Trophoblast cell (in vitro differentiated cells and primary cell): ENCODE measurements around the gene WWTR1.

Experiments used
- DNase-seq, 2 donors: peaks; one replicate each; pipeline ENCODE4 v3.0.0-alpha.2; 2016
- H2AFZ ChIP-seq: 2 replicates; pipeline ENCODE4 v1.6.1; 2013; ENCODE audit warnings: low read length, moderate library complexity, mild to moderate bottlenecking; ENCODE audit not compliant: insufficient read depth, poor library complexity
- H2AK5ac ChIP-seq: 2 replicates; pipeline ENCODE4 v1.6.1; 2013; ENCODE audit warnings: mild to moderate bottlenecking, low read length
- H2BK120ac ChIP-seq: 2 replicates; pipeline ENCODE4 v1.6.1; 2013; ENCODE audit warnings: low read length, mild to moderate bottlenecking, moderate library complexity; ENCODE audit not compliant: insufficient read depth, poor library complexity
- H2BK12ac ChIP-seq: 2 replicates; pipeline ENCODE4 v1.6.1; 2013; ENCODE audit warnings: mild to moderate bottlenecking, low read length, moderate library complexity
- H2BK5ac ChIP-seq: 2 replicates; pipeline ENCODE4 v1.6.1; 2013; ENCODE audit warnings: low read length, low read depth, moderate library complexity, mild to moderate bottlenecking; ENCODE audit not compliant: poor library complexity
- H3K14ac ChIP-seq: 2 replicates; pipeline ENCODE4 v1.6.1; 2013; ENCODE audit warnings: mild to moderate bottlenecking, low read length
- H3K18ac ChIP-seq: 2 replicates; pipeline ENCODE4 v1.6.1; 2013; ENCODE audit warnings: mild to moderate bottlenecking, low read length
- H3K23ac ChIP-seq: 2 replicates; pipeline ENCODE4 v1.6.1; 2013; ENCODE audit warnings: low read length
- H3K27ac ChIP-seq: 2 replicates; pipeline ENCODE4 v1.5.1; 2013; ENCODE audit warnings: low read depth, mild to moderate bottlenecking, inconsistent platforms, low read length, moderate library complexity
- H3K27me3 ChIP-seq: 2 replicates; pipeline ENCODE4 v1.6.1; 2013; ENCODE audit warnings: inconsistent platforms, mild to moderate bottlenecking, low read length, moderate library complexity; ENCODE audit not compliant: insufficient read depth
- H3K36me3 ChIP-seq, 2 experiments: 1 replicate in 1 of 2; 2 replicates in 1 of 2; pipeline ENCODE4 v1.6.1; 2013; ENCODE audit warnings: low read length in 2 of 2, mild to moderate bottlenecking in 2 of 2, moderate library complexity in 1 of 2; ENCODE audit not compliant: insufficient read depth in 2 of 2, control insufficient read depth in 1 of 2
- H3K4ac ChIP-seq: 2 replicates; pipeline ENCODE4 v1.6.1; 2013; ENCODE audit warnings: low read depth, mild to moderate bottlenecking, low read length, moderate library complexity
- H3K4me1 ChIP-seq, 2 experiments: 1 replicate in 1 of 2; 2 replicates in 1 of 2; pipeline ENCODE4 v1.6.1; 2013; ENCODE audit warnings: low read length in 2 of 2, mild to moderate bottlenecking in 2 of 2, moderate library complexity in 1 of 2; ENCODE audit not compliant: insufficient read depth in 2 of 2, control insufficient read depth in 1 of 2
- H3K4me2 ChIP-seq: 2 replicates; pipeline ENCODE4 v1.6.1; 2013; ENCODE audit warnings: inconsistent platforms, mild to moderate bottlenecking, low read length, moderate library complexity
- H3K4me3 ChIP-seq: 2 replicates; pipeline ENCODE4 v1.5.1; 2013; ENCODE audit warnings: mild to moderate bottlenecking, low read depth, low read length, inconsistent platforms
- H3K79me1 ChIP-seq: one replicate; pipeline ENCODE4 v1.6.1; 2013; ENCODE audit warnings: low read length
- H3K79me2 ChIP-seq: 2 replicates; pipeline ENCODE4 v1.6.1; 2013; ENCODE audit warnings: low read length, mild to moderate bottlenecking; ENCODE audit not compliant: control insufficient read depth, insufficient read depth, poor library complexity
- H3K9ac ChIP-seq: 2 replicates; pipeline ENCODE4 v1.6.1; 2013; ENCODE audit warnings: mild to moderate bottlenecking, low read length
- H3K9me3 ChIP-seq: 2 replicates; pipeline ENCODE4 v1.6.1; 2013; ENCODE audit warnings: low read depth, mild to moderate bottlenecking, control low read depth, inconsistent platforms, low read length; ENCODE audit not compliant: insufficient read depth
- H4K12ac ChIP-seq: 2 replicates; pipeline ENCODE4 v1.6.1; 2013; ENCODE audit warnings: low read depth, mild to moderate bottlenecking, low read length, moderate library complexity
- H4K8ac ChIP-seq: 2 replicates; pipeline ENCODE4 v1.6.1; 2013; ENCODE audit warnings: low read depth, mild to moderate bottlenecking, low read length, moderate library complexity
- H4K91ac ChIP-seq: one replicate; pipeline ENCODE4 v1.6.1; 2013; ENCODE audit warnings: low read depth, mild to moderate bottlenecking, low read length, moderate library complexity
- WGBS: extraction: QIAGEN DNeasy Blood & Tissue Kit; methylation state at CpG from one replicate; pipeline ENCODE4 v1.1.7; 2013; ENCODE audit warnings: missing lambda C conversion rate; ENCODE audit not compliant: insufficient read length, insufficient coverage; ENCODE audit errors: extremely low coverage; 5-methylcytosine and 5-hydroxymethylcytosine counted together

The WWTR1 gene

GRCh38 chr3:149647812-149648211 is 10.0 kb downstream of the WWTR1 start:
- no peak for DNase-seq
- no peaks in the 10 kb centered on the region for H3K79me1 ChIP-seq
- H3K4me2 ChIP-seq, result no peak overlapping the region
- no peak overlapping the region for H4K12ac ChIP-seq
- H2AFZ ChIP-seq, result no peak overlapping the region
- H3K14ac ChIP-seq, result no peak overlapping the region
- no peak overlapping the region for H2BK5ac ChIP-seq
- no peak overlapping the region for H3K18ac ChIP-seq
- H2AK5ac ChIP-seq, result no peak overlapping the region
- H3K23ac ChIP-seq, result no peak overlapping the region
- no peak overlapping the region for H3K4ac ChIP-seq
- H3K27me3 ChIP-seq, result no peaks in the 10 kb centered on the region
- H3K9me3 ChIP-seq, result no peaks in the 10 kb centered on the region
- H2BK120ac ChIP-seq, result no peak overlapping the region
- no peak overlapping the region for H2BK12ac ChIP-seq
- no CpG with 5 or more reads among the region's 1 CpG for WGBS
- peaks cover 9% of the 10 kb centered on the region for H3K79me2 ChIP-seq
- no peak overlapping the region for H3K27ac ChIP-seq
- H3K4me3 ChIP-seq, result no peak overlapping the region
- no peak overlapping the region for H4K8ac ChIP-seq
- peaks cover 0 to 2% of the 10 kb centered on the region in 2 experiments for H3K4me1 ChIP-seq
- H3K36me3 ChIP-seq, result peaks cover 12 to 27% of the 10 kb centered on the region in 2 experiments
- no peak overlapping the region for H3K9ac ChIP-seq
- H4K91ac ChIP-seq, result no peak overlapping the region

DNA sequence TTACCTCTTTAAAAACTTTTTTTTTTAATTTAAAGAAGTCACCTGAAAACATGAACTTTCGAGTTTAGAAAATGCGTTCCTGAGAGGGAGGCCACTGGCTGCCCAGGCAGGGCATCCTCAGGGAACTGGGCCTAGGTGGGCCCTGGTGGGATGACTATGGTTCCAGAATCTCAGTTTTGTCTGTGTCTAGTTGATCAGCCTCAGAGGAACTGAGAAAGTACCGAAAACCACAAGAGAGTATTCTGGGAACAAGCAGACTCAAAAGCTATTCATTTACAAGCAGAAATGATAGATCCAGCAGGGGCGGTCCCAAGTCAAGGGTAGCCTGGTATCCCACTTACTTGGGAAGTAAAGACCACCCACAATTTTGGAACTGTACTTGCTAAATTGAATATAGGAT is 10.5 kb downstream of the WWTR1 start:
- no peaks in the 10 kb centered on the region for H3K9me3 ChIP-seq
- no peak overlapping the region for H3K4me3 ChIP-seq
- no peak overlapping the region for H4K8ac ChIP-seq
- H3K4me2 ChIP-seq, result no peak overlapping the region
- peaks cover 14 to 26% of the 10 kb centered on the region in 2 experiments for H3K36me3 ChIP-seq
- H3K18ac ChIP-seq, result no peak overlapping the region
- no peak overlapping the region for H2AK5ac ChIP-seq
- H3K79me2 ChIP-seq, result peaks cover 9% of the 10 kb centered on the region
- no peak overlapping the region for H2BK120ac ChIP-seq
- H4K91ac ChIP-seq, result no peak overlapping the region
- no peak overlapping the region for H3K27ac ChIP-seq
- peaks cover 0 to under 1% of the 10 kb centered on the region in 2 experiments for H3K4me1 ChIP-seq
- H3K9ac ChIP-seq, result no peak overlapping the region
- H3K14ac ChIP-seq, result no peak overlapping the region
- DNase-seq, result no peak
- no CpG with 5 or more reads among the region's 4 CpGs for WGBS
- no peak overlapping the region for H2BK12ac ChIP-seq
- H4K12ac ChIP-seq, result no peak overlapping the region
- no peak overlapping the region for H2BK5ac ChIP-seq
- no peak overlapping the region for H3K23ac ChIP-seq
- no peak overlapping the region for H2AFZ ChIP-seq
- no peaks in the 10 kb centered on the region for H3K27me3 ChIP-seq
- no peaks in the 10 kb centered on the region for H3K79me1 ChIP-seq
- H3K4ac ChIP-seq, result peak overlapping the region; percentile 85

DNA sequence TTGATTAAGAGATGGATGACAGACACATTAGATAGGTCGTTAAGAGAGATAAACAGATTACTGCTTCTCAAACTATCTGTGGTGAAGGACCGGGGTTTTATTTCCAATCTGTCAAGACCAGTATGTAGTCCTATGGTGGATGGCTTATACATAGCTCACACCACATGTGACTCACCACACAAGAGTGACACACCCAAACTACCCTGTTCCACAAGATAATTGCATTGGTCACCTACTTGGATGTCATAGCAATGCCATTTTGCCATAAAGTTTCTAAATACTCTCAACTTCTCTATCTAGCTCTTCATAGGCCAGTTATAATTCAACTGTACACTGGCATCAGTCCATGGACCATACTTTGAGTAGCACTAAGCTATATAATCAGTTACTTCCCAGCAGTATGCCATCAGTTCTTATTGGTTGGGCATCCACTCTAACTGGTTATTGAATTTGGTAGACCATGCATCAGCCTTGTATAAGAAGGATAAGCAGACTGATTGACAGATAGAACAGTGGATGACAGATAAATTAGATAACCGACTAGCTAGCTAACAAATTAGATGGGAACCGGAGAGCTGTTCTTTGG is 11.6 kb downstream of the WWTR1 start:
- H3K4me2 ChIP-seq, result no peak overlapping the region
- no peaks in the 10 kb centered on the region for H3K9me3 ChIP-seq
- H3K18ac ChIP-seq, result no peak overlapping the region
- H3K79me1 ChIP-seq, result no peaks in the 10 kb centered on the region
- no peak overlapping the region for H3K27ac ChIP-seq
- no peaks in the 10 kb centered on the region for H3K4me1 ChIP-seq
- H4K8ac ChIP-seq, result no peak overlapping the region
- 100% methylated on average over 1 of the region's 4 CpGs for WGBS
- H3K4ac ChIP-seq, result peak overlapping the region; percentile 59
- H2AK5ac ChIP-seq, result no peak overlapping the region
- no peak overlapping the region for H3K9ac ChIP-seq
- H2AFZ ChIP-seq, result no peak overlapping the region
- H4K12ac ChIP-seq, result no peak overlapping the region
- no peak overlapping the region for H3K14ac ChIP-seq
- no peaks in the 10 kb centered on the region for H3K27me3 ChIP-seq
- H4K91ac ChIP-seq, result no peak overlapping the region
- DNase-seq, result peak; percentile 65 to 82
- no peak overlapping the region for H2BK12ac ChIP-seq
- no peak overlapping the region for H2BK120ac ChIP-seq
- H3K79me2 ChIP-seq, result peaks cover 9% of the 10 kb centered on the region
- H2BK5ac ChIP-seq, result no peak overlapping the region
- H3K23ac ChIP-seq, result no peak overlapping the region
- no peak overlapping the region for H3K4me3 ChIP-seq
- peaks cover 14 to 24% of the 10 kb centered on the region in 2 experiments for H3K36me3 ChIP-seq

- Histone ChIP-seq H2BK12ac (no peak overlapping the region), H4K12ac (no peak overlapping the region), H2BK5ac (no peak overlapping the region), H3K14ac (no peak overlapping the region), H3K9me3 (no peaks in the 10 kb centered on the region), H3K9ac (no peak overlapping the region), H3K79me2 (peaks cover 6% of the 10 kb centered on the region), H2AFZ (no peak overlapping the region), H3K18ac (no peak overlapping the region), H3K4me3 (no peak overlapping the region), H4K91ac (no peak overlapping the region), H2AK5ac (no peak overlapping the region), H3K4me2 (no peak overlapping the region), H3K27ac (no peak overlapping the region), H3K36me3 (peaks cover 7 to 14% of the 10 kb centered on the region in 2 experiments), H3K4me1 (no peaks in the 10 kb centered on the region), H3K23ac (no peak overlapping the region), H3K4ac (no peak overlapping the region), H3K27me3 (no peaks in the 10 kb centered on the region), H4K8ac (no peak overlapping the region), H2BK120ac (no peak overlapping the region), H3K79me1 (no peaks in the 10 kb centered on the region)
- WGBS, result no CpG with 5 or more reads among the region's 3 CpGs
- no peak for DNase-seq
Observed at GRCh38 chr3:149643963-149644362, 13.9 kb downstream of the WWTR1 start.
